ENCODE data around the gene POLR2F. TPM values are rescaled to one million over a fixed set of nuclear protein-coding genes. Genes with fewer than 3 reads are reported as not detected.
A peak's percentile ranks its signal among the peaks of the same experiment; 100 is the strongest.
"Not testable (repeated sequence)": the region's sequence is repeated elsewhere in the genome, so short reads cannot be mapped to it uniquely, and the experiment has no call there.

The POLR2F gene
- total and polyA plus RNA-seq, 12 donors: 39.7 to 205 (median 88.6) TPM

DNA sequence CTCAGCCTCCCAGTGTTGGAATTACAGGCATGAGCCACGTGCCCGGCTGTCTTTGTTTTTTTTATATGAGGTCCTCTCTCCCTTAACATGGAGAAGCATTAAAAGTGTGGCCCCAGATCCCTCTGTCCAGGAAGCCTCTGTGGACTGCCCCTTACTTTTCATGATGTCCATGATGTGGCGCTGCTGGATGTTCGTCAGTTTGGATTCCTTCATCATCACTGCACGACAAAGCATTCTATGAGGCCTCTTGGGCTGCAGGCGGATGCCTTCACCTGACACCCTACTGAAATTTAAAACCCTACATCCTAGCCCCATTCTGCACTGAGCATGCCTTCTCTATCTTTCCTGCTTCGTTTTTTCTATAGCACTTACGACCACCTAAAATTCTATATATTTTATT is 2.2 kb upstream of the POLR2F start:
- intact Hi-C loops (cut with DNase I): no loop called here
- TF ChIP-seq CTCF (IDR thresholded peaks at IDR 0.05): no peak
- no peak for TF ChIP-seq POLR2A (IDR thresholded peaks at IDR 0.05)
- Histone ChIP-seq H3K27me3 (no peaks in the 10 kb centered on the region), H3K9me3 (replicated peaks in 1 of 3) (no peaks in the 10 kb centered on the region), H3K4me3 (no peak overlapping the region), H3K4me1 (replicated peaks in 1 of 2) (peaks cover 10 to 16% of the 10 kb centered on the region in 2 donors), H3K27ac (no peak overlapping the region), H3K36me3 (replicated peaks in 1 of 2) (no peaks in the 10 kb centered on the region)
- whole genome bisulfite sequencing, 4 donors: 56 to 67% (median 60%) methylated on average over 8 of the region's 8 CpGs
- DNase-seq: no peak

- H3K27me3 ChIP-seq; H3K27ac ChIP-seq; H3K9me3 ChIP-seq (replicated peaks in 1 of 3); DNase-seq; intact Hi-C loops (cut with DNase I): not testable (repeated sequence)
- 8 to 13% (median 9%) methylated on average over 8 to 20 of the region's 20 CpGs for WGBS, 4 donors
- Histone ChIP-seq H3K36me3 (replicated peaks in 1 of 2) (peaks cover 0 to 12% of the 10 kb centered on the region in 2 donors), H3K4me1 (replicated peaks in 1 of 2) (peaks cover 10 to 16% of the 10 kb centered on the region in 2 donors), H3K4me3 (peak overlapping the region; percentile 31 to 98 (median 80))
Observed at GRCh38 chr22:37952629-37953028, 870 bp upstream of the POLR2F start.

GRCh38 chr22:37953062-37953436 is 450 bp upstream of the POLR2F start:
- H3K27ac ChIP-seq: peak overlapping the region in 1 of 5 donors; percentile 70

GRCh38 chr22:37954686-37955085 is 1.2 kb downstream of the POLR2F start:
- Histone ChIP-seq H3K9me3 (replicated peaks in 1 of 3) (no peaks in the 10 kb centered on the region), H3K4me1 (replicated peaks in 1 of 2) (peaks cover 10 to 16% of the 10 kb centered on the region in 2 donors), H3K27ac (no peak overlapping the region), H3K36me3 (replicated peaks in 1 of 2) (peaks cover 0 to 28% of the 10 kb centered on the region in 2 donors), H3K4me3 (peak overlapping the region in 1 of 4 donors; percentile 87), H3K27me3 (no peaks in the 10 kb centered on the region)
- intact Hi-C loops (cut with DNase I): no loop called here
- 49 to 63% (median 58%) methylated on average over 4 of the region's 4 CpGs for WGBS, 4 donors
- TF ChIP-seq CTCF (IDR thresholded peaks at IDR 0.05): no peak
- no peak for DNase-seq

More at GRCh38 chr22:37953062-37953436, 450 bp upstream of the POLR2F start:
- DNase-seq: peak in 2 of 7 donors; percentile 42 to 61
- TF ChIP-seq POLR2A (IDR thresholded peaks at IDR 0.05) (no peak), CTCF (IDR thresholded peaks at IDR 0.05) (no peak)
- Histone ChIP-seq H3K36me3 (replicated peaks in 1 of 2) (peaks cover 0 to 15% of the 10 kb centered on the region in 2 donors), H3K4me1 (replicated peaks in 1 of 2) (peaks cover 10 to 16% of the 10 kb centered on the region in 2 donors), H3K4me3 (peak overlapping the region; percentile 31 to 98 (median 80)), H3K27me3 (no peaks in the 10 kb centered on the region), H3K9me3 (replicated peaks in 1 of 3) (no peaks in the 10 kb centered on the region)
- intact Hi-C loops (cut with DNase I): no loop called here
- WGBS, 4 donors: 0 to 1% (median 0%) methylated on average over 13 of the region's 13 CpGs

DNA sequence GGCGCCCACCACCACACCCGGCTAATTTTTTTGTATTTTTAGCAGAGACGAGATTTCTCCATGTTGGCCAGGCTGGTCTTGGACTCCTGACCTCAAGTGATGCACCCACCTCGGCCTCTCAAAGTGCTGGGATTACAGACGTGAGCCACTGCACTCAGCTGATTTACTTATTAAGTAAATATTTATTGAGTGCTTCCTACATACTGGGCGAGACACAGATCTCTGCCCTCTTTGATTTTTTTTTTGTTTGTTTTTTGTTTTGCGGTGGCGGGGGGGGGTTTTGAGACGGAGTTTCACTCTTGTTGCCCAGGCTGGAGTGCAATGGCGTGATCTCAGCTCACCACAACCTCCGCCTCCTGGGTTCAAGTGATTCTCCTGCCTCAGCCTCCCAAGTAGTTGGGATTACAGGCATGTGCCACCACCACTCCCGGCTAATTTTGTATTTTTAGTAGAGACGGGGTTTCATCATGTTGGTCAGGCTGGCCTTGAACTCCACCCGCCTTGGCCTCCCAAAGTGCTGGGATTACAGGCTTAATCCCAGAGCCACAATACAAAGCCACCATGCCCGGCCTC is 2.4 kb downstream of the POLR2F start:
- H3K9me3 ChIP-seq (replicated peaks in 1 of 3); DNase-seq; H3K27ac ChIP-seq; H3K27me3 ChIP-seq; intact Hi-C loops (cut with DNase I); H3K4me3 ChIP-seq: not testable (repeated sequence)
- WGBS, 4 donors: 74 to 86% (median 83%) methylated on average over 15 of the region's 15 CpGs
- Histone ChIP-seq H3K4me1 (replicated peaks in 1 of 2) (peaks cover 10 to 16% of the 10 kb centered on the region in 2 donors), H3K36me3 (replicated peaks in 1 of 2) (peaks cover 0 to 40% of the 10 kb centered on the region in 2 donors)
